RWPE2 (cell line): ENCODE results near the gene SOWAHA.

Source experiments
- ATAC-seq: fragments of 200-7000 bp; cut with Tn5 transposase; 3 replicates; pipeline ENCODE4 v1.9.1; 2021; ENCODE audit warnings: low read depth
- DNase-seq: peaks from one replicate; pipeline ENCODE4 v3.0.0-alpha.2; 2020; ENCODE audit warnings: low spot score
- H3K27ac ChIP-seq: fragments of 450-650 bp; 2 replicates; pipeline ENCODE4 v1.5.1; 2017; ENCODE audit warnings: mild to moderate bottlenecking; ENCODE audit not compliant: poor library complexity, severe bottlenecking
- H3K27me3 ChIP-seq: fragments of 250-450 bp; sonication (Bioruptor Pico); 2 replicates; pipeline ENCODE4 v1.5.1; 2021; ENCODE audit warnings: mild to moderate bottlenecking, moderate library complexity; ENCODE audit not compliant: insufficient read depth, poor library complexity, severe bottlenecking
- H3K36me3 ChIP-seq: fragments of 250-450 bp; sonication (Bioruptor Pico); 2 replicates; pipeline ENCODE4 v1.5.1; 2020; ENCODE audit warnings: low read depth, mild to moderate bottlenecking, moderate library complexity
- H3K4me1 ChIP-seq: fragments of 250-450 bp; sonication (Bioruptor Pico); 2 replicates; pipeline ENCODE4 v1.5.1; 2021; ENCODE audit warnings: mild to moderate bottlenecking, moderate library complexity; ENCODE audit not compliant: insufficient read depth, poor library complexity, severe bottlenecking
- H3K4me3 ChIP-seq: fragments of 250-450 bp; sonication (Bioruptor Pico); 2 replicates; pipeline ENCODE4 v1.5.1; 2021; ENCODE audit warnings: mild to moderate bottlenecking, moderate library complexity; ENCODE audit not compliant: severe bottlenecking
- H3K9me3 ChIP-seq: fragments of 250-450 bp; sonication (Bioruptor Pico); 2 replicates; pipeline ENCODE4 v1.5.1; 2021; ENCODE audit warnings: mild to moderate bottlenecking, moderate library complexity; ENCODE audit not compliant: severe bottlenecking
- TF ChIP-seq, protein P1 (sequence below): fragments of 450-650 bp; IDR thresholded peaks from one replicate; pipeline ENCODE4 v1.5.1; 2017; ENCODE audit warnings: mild to moderate bottlenecking, moderate library complexity; ENCODE audit not compliant: poor library complexity, severe bottlenecking

The SOWAHA gene

DNA sequence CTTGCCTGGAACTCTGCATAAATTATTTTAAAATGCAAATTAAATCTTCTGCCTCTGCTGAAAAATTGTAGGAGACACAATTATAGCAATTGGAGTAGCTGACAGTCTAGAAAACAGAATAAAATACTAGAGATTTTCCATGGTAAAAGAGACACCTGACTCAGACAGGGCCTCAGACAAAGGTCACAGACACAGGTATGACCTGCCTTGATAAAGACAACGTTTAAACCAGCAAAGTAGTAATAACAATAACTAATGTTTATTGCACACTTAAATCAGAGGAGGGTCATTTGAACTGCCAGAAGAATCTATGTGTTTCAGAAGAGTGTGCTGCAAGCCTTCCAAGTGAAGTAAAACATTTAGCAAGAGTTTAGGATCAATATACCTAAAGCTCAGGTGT, 3.9 kb downstream of the SOWAHA start:
- ATAC-seq (no peak), DNase-seq (no peak)
- TF ChIP-seq, protein P1, sequence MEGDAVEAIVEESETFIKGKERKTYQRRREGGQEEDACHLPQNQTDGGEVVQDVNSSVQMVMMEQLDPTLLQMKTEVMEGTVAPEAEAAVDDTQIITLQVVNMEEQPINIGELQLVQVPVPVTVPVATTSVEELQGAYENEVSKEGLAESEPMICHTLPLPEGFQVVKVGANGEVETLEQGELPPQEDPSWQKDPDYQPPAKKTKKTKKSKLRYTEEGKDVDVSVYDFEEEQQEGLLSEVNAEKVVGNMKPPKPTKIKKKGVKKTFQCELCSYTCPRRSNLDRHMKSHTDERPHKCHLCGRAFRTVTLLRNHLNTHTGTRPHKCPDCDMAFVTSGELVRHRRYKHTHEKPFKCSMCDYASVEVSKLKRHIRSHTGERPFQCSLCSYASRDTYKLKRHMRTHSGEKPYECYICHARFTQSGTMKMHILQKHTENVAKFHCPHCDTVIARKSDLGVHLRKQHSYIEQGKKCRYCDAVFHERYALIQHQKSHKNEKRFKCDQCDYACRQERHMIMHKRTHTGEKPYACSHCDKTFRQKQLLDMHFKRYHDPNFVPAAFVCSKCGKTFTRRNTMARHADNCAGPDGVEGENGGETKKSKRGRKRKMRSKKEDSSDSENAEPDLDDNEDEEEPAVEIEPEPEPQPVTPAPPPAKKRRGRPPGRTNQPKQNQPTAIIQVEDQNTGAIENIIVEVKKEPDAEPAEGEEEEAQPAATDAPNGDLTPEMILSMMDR: no peak
- Histone ChIP-seq H3K4me1 (peaks cover 4% of the 10 kb centered on the region), H3K36me3 (no peaks in the 10 kb centered on the region), H3K27ac (no peak overlapping the region), H3K27me3 (no peaks in the 10 kb centered on the region), H3K9me3 (no peaks in the 10 kb centered on the region), H3K4me3 (no peak overlapping the region)

DNA sequence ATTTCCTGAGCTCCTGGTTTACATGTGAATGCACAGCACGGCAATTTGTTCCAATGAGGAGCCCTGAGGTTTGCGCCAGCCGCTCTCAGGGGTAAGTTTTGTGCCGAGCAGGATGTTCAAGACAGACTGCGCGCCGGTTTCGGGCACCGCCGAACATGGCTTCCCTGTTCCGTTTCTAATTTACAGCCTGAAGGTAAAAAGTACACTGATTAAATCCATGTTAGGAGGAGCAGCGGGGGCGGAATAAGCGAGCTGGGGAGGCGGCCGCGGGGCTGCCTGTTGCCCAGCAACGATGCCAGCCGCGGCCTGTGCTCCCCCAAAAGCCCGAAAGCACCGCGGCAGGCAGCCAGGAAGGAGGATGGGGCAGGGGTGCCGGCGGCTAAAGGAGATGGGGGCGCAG, 6.4 kb downstream of the SOWAHA start:
- DNase-seq (no peak), ATAC-seq (no peak)
- TF ChIP-seq, protein P1: no peak
- Histone ChIP-seq H3K27ac (no peak overlapping the region), H3K4me1 (peaks cover 4% of the 10 kb centered on the region), H3K36me3 (no peaks in the 10 kb centered on the region), H3K4me3 (no peak overlapping the region), H3K9me3 (no peaks in the 10 kb centered on the region), H3K27me3 (no peaks in the 10 kb centered on the region)

DNA sequence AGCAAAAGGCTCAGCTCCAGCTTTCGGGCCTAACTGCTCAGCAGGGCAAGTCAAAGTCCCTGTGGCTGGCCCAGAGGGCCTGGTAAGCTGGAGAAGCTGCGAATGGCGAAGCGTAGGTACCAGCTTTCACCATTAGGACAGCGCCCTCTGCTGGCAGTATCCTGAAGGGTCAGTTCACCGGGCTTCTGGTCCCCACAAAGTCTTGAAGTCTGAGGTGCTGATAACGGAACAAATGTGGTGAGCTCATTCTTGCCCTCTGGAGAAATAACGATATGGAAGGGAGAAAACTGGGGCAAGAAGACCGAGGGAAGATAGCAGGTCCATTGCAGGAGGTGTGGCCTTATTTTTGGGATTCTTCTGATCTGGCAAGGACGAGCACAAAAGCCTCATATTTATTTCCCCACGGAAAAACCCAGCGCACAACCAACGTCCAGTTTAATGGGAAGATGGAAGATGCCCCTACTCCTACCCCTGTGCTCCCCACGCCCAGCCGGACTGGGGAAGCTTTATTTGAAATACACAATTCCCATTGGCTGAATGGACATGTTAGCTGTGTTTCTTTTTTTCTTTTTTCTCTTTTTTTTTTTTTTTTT, 7.2 kb downstream of the SOWAHA start:
- Histone ChIP-seq H3K36me3 (no peaks in the 10 kb centered on the region), H3K27me3 (no peaks in the 10 kb centered on the region), H3K4me1 (peaks cover 2% of the 10 kb centered on the region), H3K27ac (no peak overlapping the region), H3K9me3 (no peaks in the 10 kb centered on the region), H3K4me3 (no peak overlapping the region)
- DNase-seq: peak; percentile 91
- TF ChIP-seq, protein P1: peak; percentile 98
- ATAC-seq: peak; percentile 79

DNA sequence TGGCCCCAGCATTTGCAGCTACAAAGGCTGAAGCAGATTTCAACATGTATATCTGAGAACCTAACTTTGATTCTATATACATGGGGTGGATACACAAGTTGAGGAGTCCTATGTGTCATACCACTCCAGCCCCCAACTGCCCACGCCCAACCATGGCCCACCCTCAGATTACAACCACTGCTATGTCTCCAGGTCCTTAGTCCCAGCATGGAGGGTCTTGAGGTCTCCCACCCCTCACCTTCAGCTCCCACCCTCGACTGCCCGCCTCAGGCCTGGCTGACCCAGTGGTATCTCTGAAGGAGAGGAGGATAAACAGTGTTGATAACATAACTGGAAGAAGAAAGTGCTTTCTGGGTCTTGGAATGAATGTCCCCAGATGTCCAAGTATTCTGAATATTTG, 8.2 kb downstream of the SOWAHA start:
- no peak for ATAC-seq
- H3K36me3 ChIP-seq: no peaks in the 10 kb centered on the region
- no peaks in the 10 kb centered on the region for H3K9me3 ChIP-seq
- H3K27me3 ChIP-seq: no peaks in the 10 kb centered on the region
- no peaks in the 10 kb centered on the region for H3K4me1 ChIP-seq
- no peak for DNase-seq
- H3K27ac ChIP-seq: no peak overlapping the region
- TF ChIP-seq, protein P1: no peak
- H3K4me3 ChIP-seq: no peak overlapping the region

DNA sequence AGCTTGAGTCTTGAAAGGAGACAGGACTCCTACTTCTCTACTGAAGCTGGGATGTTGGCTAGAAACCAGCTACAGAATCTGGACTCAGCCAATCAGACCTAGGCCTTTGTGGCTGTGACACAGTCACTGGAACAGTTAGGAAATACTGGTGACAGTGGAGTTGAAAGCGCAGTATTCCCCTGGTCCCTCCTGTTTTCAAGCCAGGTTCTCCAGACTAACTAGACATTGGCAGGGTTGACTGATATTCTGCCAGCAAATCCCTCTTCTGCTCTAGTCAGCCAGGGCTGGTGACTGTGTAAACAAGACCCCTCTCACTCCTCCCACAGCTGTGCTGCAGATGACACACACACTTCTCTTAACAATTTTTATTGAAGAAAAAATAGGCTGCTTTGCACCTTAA, 8.7 kb downstream of the SOWAHA start:
- no peak overlapping the region for H3K4me3 ChIP-seq
- 0 out of 3 replicates have a peak, but pooled peaks have one; percentile 3 for ATAC-seq
- DNase-seq: no peak
- H3K4me1 ChIP-seq: no peaks in the 10 kb centered on the region
- H3K36me3 ChIP-seq: no peaks in the 10 kb centered on the region
- TF ChIP-seq, protein P1: no peak
- no peaks in the 10 kb centered on the region for H3K27me3 ChIP-seq
- H3K9me3 ChIP-seq: no peaks in the 10 kb centered on the region
- H3K27ac ChIP-seq: no peak overlapping the region
